Measurements from ENCODE around the gene NTNG1.

Gene NTNG1

GRCh38 chr1:107405236-107405635 lies 264.4 kb downstream of the NTNG1 start:
- Histone ChIP-seq H3K27me3 (ENCODE audit: insufficient read depth, poor library complexity, severe bottlenecking) (no peaks in the 10 kb centered on the region), H3K27ac (replicated peaks) (no peak overlapping the region), H3K4me3 (replicated peaks; ENCODE audit: insufficient read depth, low read length) (no peak overlapping the region)
- TF ChIP-seq CTCF (IDR thresholded peaks at IDR 0.05; ENCODE audit: insufficient read depth, low read length) (no peak), SPI1 (IDR thresholded peaks at IDR 0.05; ENCODE audit: borderline replicate concordance, low read depth) (peak; percentile 94)
- DNase-seq (ENCODE audit: low read depth in 1 of 2, low spot score in 1 of 2), result peak in 1 of 2 experiments; percentile 29

DNA sequence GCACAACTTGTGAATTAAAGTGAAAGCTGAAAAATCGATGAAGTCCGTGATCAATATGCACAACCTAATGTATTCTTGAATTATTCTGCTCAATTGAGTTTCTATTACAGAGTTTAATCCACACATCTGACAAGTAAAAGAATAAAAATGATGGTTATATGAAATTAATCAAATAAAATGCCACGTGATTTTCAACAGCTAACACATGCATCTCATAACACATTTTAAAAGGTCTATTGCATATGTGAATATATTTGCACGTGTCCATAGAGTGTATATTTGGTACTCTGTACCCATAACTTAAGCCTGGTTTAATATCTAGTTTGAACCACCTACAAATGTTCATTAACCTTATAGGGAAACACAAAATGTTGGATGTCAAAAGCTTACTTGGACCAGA lies 266.2 kb downstream of the NTNG1 start:
- Histone ChIP-seq H3K27ac (replicated peaks) (no peak overlapping the region), H3K4me3 (replicated peaks; ENCODE audit: insufficient read depth, low read length) (no peak overlapping the region), H3K27me3 (ENCODE audit: insufficient read depth, poor library complexity, severe bottlenecking) (no peaks in the 10 kb centered on the region)
- TF ChIP-seq SPI1 (IDR thresholded peaks at IDR 0.05; ENCODE audit: borderline replicate concordance, low read depth) (no peak), POLR2AphosphoS5 (IDR thresholded peaks at IDR 0.05; ENCODE audit: low read depth) (no peak), CTCF (IDR thresholded peaks at IDR 0.05; ENCODE audit: insufficient read depth, low read length) (no peak), GABPA (IDR thresholded peaks at IDR 0.05; ENCODE audit: low read depth) (no peak)
- TF ChIP-seq, protein P1, sequence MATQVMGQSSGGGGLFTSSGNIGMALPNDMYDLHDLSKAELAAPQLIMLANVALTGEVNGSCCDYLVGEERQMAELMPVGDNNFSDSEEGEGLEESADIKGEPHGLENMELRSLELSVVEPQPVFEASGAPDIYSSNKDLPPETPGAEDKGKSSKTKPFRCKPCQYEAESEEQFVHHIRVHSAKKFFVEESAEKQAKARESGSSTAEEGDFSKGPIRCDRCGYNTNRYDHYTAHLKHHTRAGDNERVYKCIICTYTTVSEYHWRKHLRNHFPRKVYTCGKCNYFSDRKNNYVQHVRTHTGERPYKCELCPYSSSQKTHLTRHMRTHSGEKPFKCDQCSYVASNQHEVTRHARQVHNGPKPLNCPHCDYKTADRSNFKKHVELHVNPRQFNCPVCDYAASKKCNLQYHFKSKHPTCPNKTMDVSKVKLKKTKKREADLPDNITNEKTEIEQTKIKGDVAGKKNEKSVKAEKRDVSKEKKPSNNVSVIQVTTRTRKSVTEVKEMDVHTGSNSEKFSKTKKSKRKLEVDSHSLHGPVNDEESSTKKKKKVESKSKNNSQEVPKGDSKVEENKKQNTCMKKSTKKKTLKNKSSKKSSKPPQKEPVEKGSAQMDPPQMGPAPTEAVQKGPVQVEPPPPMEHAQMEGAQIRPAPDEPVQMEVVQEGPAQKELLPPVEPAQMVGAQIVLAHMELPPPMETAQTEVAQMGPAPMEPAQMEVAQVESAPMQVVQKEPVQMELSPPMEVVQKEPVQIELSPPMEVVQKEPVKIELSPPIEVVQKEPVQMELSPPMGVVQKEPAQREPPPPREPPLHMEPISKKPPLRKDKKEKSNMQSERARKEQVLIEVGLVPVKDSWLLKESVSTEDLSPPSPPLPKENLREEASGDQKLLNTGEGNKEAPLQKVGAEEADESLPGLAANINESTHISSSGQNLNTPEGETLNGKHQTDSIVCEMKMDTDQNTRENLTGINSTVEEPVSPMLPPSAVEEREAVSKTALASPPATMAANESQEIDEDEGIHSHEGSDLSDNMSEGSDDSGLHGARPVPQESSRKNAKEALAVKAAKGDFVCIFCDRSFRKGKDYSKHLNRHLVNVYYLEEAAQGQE (IDR thresholded peaks at IDR 0.05; ENCODE audit: insufficient replicate concordance, low read depth), result no peak
- no peak for DNase-seq (ENCODE audit: low read depth in 1 of 2, low spot score in 1 of 2)

DNA sequence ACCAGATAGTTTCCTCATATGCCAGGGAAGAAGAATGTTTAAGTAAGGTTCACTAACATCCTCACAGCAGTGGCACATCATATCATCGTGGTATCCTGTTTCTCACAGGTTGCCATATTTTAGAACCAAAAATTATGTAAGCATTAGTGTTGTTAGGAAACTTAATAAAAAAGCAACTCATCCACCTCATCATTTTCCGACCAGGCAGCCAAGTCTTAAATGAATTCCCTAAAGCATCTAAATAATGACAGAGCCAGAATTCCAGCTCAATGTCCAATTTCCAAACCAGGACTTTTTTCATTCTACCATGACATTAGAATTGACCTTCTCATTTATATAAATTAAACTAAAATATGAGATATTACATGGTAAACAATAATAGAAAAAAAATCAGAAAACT lies 272.7 kb downstream of the NTNG1 start:
- Histone ChIP-seq H3K27ac (replicated peaks) (no peak overlapping the region), H3K4me3 (replicated peaks; ENCODE audit: insufficient read depth, low read length) (no peak overlapping the region), H3K27me3 (ENCODE audit: insufficient read depth, poor library complexity, severe bottlenecking) (no peaks in the 10 kb centered on the region)
- TF ChIP-seq CTCF (IDR thresholded peaks at IDR 0.05; ENCODE audit: insufficient read depth, low read length), result no peak
- no peak for TF ChIP-seq POLR2AphosphoS5 (IDR thresholded peaks at IDR 0.05; ENCODE audit: low read depth)
- TF ChIP-seq, protein P1 (IDR thresholded peaks at IDR 0.05; ENCODE audit: insufficient replicate concordance, low read depth), result no peak
- no peak for TF ChIP-seq SPI1 (IDR thresholded peaks at IDR 0.05; ENCODE audit: borderline replicate concordance, low read depth)
- TF ChIP-seq GABPA (IDR thresholded peaks at IDR 0.05; ENCODE audit: low read depth), result no peak
- no peak for DNase-seq (ENCODE audit: low read depth in 1 of 2, low spot score in 1 of 2)

DNA sequence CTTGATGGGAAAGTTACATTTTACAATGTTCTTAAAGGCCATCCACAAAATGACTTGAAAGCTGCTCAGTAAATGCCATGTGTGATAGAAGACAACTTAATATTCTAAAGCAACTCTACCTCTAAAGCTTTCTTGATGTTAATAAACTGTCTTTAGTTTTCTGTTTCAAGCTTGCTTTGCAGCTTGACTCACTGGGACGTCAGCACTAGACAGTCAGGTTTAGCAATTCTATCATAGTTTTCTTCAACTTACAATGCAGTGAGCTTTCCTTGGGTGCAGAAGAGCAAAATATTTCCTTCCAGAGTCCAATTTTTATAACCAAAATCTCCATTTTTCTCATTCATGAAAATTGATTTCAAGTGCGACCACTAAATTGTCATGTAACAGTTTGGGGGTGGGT lies 273.1 kb downstream of the NTNG1 start:
- DNase-seq (ENCODE audit: low read depth in 1 of 2, low spot score in 1 of 2), result no peak
- TF ChIP-seq SPI1 (IDR thresholded peaks at IDR 0.05; ENCODE audit: borderline replicate concordance, low read depth) (no peak), POLR2AphosphoS5 (IDR thresholded peaks at IDR 0.05; ENCODE audit: low read depth) (no peak), GABPA (IDR thresholded peaks at IDR 0.05; ENCODE audit: low read depth) (no peak), CTCF (IDR thresholded peaks at IDR 0.05; ENCODE audit: insufficient read depth, low read length) (no peak)
- TF ChIP-seq, protein P1 (IDR thresholded peaks at IDR 0.05; ENCODE audit: insufficient replicate concordance, low read depth), result no peak
- Histone ChIP-seq H3K27me3 (ENCODE audit: insufficient read depth, poor library complexity, severe bottlenecking) (no peaks in the 10 kb centered on the region), H3K4me3 (replicated peaks; ENCODE audit: insufficient read depth, low read length) (no peak overlapping the region), H3K27ac (replicated peaks) (no peak overlapping the region)
